SU-DHL-6 (cell line): ENCODE measurements around the gene NUBP2.

Experiments used
- CTCF ChIP-seq: fragments of 200-600 bp; sonication (generic); IDR thresholded peaks from one replicate; pipeline ENCODE4 v1.5.1; 2017; ENCODE audit warnings: antibody characterized with exemption, mild to moderate bottlenecking, low read length, moderate library complexity; ENCODE audit not compliant: insufficient read depth, poor library complexity, severe bottlenecking
- EZH2phosphoT487 ChIP-seq: fragments of 200-600 bp; sonication (generic), shearing (Covaris generic); conservative IDR thresholded peaks from 2 replicates; pipeline ENCODE4 v1.6.1; 2018; ENCODE audit warnings: mild to moderate bottlenecking, antibody characterized with exemption, low read length, moderate library complexity, mixed read lengths

- TF ChIP-seq CTCF: no peak
- no peak for TF ChIP-seq EZH2phosphoT487
These were observed 32.7 kb downstream of the NUBP2 start for GRCh38 chr16:1815461-1815860.
